ENCODE results near the gene CEBPZ. TPM values are rescaled to one million over a fixed set of nuclear protein-coding genes. Genes with fewer than 3 reads are reported as not detected.
A peak's percentile ranks its signal among the peaks of the same experiment; 100 is the strongest.

Gene CEBPZ
- total and polyA plus RNA-seq, 2 of the 13 experiments (the other 11 are each of a cell fraction or from before 2014, with no cell fraction given), result 14.4 to 117 TPM

DNA sequence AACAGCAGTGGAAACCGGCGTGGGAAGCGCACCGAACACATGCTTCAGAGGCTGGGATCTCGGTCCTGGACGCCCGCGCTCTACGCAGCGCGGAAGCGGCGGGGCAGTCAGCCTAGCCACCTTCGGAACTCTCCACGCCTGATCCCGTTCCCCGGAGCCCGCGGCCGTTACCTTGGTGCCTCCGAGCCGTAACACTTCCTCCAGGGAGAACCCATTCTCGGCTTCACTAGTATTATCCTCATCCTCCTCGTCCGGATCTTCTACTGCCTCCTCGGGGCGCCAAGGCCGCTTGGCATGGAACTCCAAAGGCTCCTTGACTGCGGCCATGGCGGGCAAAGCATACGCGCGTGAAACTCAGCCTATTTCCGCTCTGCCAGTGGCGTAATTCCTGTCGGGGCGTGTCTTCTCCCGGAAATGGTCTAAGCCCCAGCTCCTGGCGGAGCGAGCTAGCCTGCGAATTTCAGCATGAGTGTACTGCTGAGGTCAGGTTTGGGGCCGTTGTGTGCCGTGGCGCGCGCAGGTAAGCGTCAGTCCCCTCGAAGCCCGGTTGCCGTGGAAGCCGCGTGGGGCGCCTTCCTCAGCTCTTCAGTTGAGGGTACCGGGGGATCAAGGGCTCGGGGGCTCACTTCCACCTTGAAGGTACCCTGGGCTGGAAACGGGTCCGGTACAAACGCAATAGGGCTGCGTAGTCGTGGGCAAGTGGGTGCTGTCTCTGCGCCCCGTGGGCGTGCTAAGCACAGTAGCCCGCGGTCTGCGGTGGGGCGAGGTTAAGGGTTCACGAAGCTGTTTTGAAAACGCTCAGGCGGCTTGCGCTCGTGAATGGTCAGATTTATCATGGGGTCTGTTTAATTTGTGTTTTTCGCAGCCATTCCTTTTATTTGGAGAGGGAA, at the start of gene CEBPZ, which contains the start of gene NDUFAF7 (continued):
- TF ChIP-seq AKAP8 (CRISPR knock-in tag; IDR thresholded peaks at IDR 0.05) (0 out of 2 replicates have a peak, but pooled peaks have one; percentile 29), ZNF296 (CRISPR knock-in tag; conservative IDR thresholded peaks at IDR 0.05) (peak; percentile 93), PRMT3 (CRISPR knock-in tag; IDR thresholded peaks at IDR 0.05; ENCODE audit: borderline replicate concordance, low read depth) (peak; percentile 78; the same call in 1 of the 2 replicates), HOXD1 (CRISPR knock-in tag; IDR thresholded peaks at IDR 0.05) (peak; percentile 62; the same call in 1 of the 2 replicates), PAXIP1 (CRISPR knock-in tag; conservative IDR thresholded peaks at IDR 0.05) (peak; percentile 13; the same call in 1 of the 2 replicates), ASH2L (IDR thresholded peaks at IDR 0.05; ENCODE audit: insufficient read length, low read depth, low read length) (peak; percentile 99), EP300 (IDR thresholded peaks at IDR 0.05; ENCODE audit: low read depth in 2 of 2, low read length in 2 of 2) (peak; percentile 31 to 73), EP300 (CRISPR knock-in tag; IDR thresholded peaks at IDR 0.05; ENCODE audit: borderline replicate concordance) (peak; percentile 45; the same call in 1 of the 2 replicates), ZNF776 (CRISPR knock-in tag; IDR thresholded peaks at IDR 0.05) (peak; percentile 97), ATF5 (CRISPR knock-in tag; IDR thresholded peaks at IDR 0.05; ENCODE audit: low read depth) (no peak), LBX2 (CRISPR knock-in tag; IDR thresholded peaks at IDR 0.05; ENCODE audit: borderline replicate concordance) (peak; percentile 37; the same call in 1 of the 2 replicates), NAIF1 (CRISPR knock-in tag; IDR thresholded peaks at IDR 0.05; ENCODE audit: borderline replicate concordance) (peak; percentile 21; the same call in 1 of the 2 replicates), DNMT3B (CRISPR knock-in tag; conservative IDR thresholded peaks at IDR 0.05) (no peak), ZNF672 (CRISPR knock-in tag; IDR thresholded peaks at IDR 0.05) (no peak), FOXJ3 (CRISPR knock-in tag; IDR thresholded peaks at IDR 0.05; ENCODE audit: borderline replicate concordance) (peak; percentile 44; the same call in 1 of the 2 replicates), REPIN1 (CRISPR knock-in tag; IDR thresholded peaks at IDR 0.05; ENCODE audit: borderline replicate concordance, low read depth) (peak; percentile 98)
- TF ChIP-seq, protein P1, sequence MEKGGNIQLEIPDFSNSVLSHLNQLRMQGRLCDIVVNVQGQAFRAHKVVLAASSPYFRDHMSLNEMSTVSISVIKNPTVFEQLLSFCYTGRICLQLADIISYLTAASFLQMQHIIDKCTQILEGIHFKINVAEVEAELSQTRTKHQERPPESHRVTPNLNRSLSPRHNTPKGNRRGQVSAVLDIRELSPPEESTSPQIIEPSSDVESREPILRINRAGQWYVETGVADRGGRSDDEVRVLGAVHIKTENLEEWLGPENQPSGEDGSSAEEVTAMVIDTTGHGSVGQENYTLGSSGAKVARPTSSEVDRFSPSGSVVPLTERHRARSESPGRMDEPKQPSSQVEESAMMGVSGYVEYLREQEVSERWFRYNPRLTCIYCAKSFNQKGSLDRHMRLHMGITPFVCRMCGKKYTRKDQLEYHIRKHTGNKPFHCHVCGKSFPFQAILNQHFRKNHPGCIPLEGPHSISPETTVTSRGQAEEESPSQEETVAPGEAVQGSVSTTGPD (CRISPR knock-in tag; IDR thresholded peaks at IDR 0.05), result peak; percentile 29; the same call in 1 of the 2 replicates
- TF ChIP-seq, protein P2, sequence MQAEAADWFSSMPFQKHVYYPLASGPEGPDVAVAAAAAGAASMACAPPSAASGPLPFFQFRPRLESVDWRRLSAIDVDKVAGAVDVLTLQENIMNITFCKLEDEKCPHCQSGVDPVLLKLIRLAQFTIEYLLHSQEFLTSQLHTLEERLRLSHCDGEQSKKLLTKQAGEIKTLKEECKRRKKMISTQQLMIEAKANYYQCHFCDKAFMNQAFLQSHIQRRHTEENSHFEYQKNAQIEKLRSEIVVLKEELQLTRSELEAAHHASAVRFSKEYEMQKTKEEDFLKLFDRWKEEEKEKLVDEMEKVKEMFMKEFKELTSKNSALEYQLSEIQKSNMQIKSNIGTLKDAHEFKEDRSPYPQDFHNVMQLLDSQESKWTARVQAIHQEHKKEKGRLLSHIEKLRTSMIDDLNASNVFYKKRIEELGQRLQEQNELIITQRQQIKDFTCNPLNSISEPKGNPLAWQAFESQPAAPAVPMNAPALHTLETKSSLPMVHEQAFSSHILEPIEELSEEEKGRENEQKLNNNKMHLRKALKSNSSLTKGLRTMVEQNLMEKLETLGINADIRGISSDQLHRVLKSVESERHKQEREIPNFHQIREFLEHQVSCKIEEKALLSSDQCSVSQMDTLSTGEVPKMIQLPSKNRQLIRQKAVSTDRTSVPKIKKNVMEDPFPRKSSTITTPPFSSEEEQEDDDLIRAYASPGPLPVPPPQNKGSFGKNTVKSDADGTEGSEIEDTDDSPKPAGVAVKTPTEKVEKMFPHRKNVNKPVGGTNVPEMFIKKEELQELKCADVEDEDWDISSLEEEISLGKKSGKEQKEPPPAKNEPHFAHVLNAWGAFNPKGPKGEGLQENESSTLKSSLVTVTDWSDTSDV (CRISPR knock-in tag; IDR thresholded peaks at IDR 0.05), result peak; percentile 96
